Endometrial microvascular endothelial cells (primary cell): Measurements from ENCODE around the gene BMP6. TPM values are rescaled to one million over a fixed set of nuclear protein-coding genes. Genes with fewer than 3 reads are reported as not detected.
"Not testable (repeated sequence)": the region's sequence is repeated elsewhere in the genome, so short reads cannot be mapped to it uniquely, and the experiment has no call there.

Experiments used
- in situ Hi-C: cut with HindIII; loops from 2 replicates; pipeline ENCODE4 v1.10.0; 2017; ENCODE audit warnings: low sequenced_read_pairs, low pct_unique_long_range_greater_than_20kb; ENCODE audit errors: inconsistent ontology term
- total RNA-seq: library from RNA; depleted of rRNA; stranded (reverse); fragments of >200 nt; gene quantifications from one replicate; pipeline ENCODE4 v1.2.3, GENCODE V29; 2015; ENCODE audit errors: inconsistent ontology term

The BMP6 gene
- total RNA-seq, 1 donor from 2014 or later, result 66.6 TPM

DNA sequence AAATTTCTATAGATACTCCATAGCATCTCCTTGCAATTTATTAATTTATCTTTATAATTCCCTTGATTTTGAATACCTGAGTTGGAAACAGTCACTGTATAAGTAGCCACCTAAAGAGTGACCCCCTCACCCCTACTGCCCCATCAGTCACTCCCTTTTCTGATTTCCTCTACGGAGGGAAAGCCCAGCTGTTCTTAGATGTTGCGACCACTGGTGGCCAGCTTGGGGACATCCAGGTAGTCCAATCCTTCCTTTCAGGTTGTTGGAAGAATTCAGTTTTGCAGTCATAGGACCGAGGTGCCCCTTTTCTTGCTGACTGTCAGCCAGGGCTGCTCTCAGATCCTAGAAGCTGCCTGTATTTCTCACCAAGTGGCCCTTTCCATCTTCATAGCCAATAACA is 87.8 kb downstream of the BMP6 start:
- in situ Hi-C loops, result no loop called here

DNA sequence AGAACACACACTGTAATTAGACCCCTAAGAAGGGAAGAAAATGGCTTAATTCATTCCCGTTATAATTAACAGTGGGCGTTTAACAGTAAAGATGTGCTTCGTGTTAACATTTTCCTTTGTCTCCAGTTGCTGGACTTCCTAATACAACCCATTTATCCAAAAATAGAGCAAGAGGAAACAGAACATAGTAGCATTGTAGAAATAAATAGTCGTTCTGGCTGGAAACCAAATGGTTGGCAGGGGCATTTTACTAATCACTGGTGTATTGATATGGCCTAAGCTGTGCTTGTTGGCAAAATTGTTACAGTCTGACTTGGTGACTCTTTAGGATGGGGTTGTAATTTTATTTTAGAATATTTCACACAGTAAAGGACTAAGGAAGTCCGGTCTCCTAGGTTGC is 89.8 kb downstream of the BMP6 start:
- in situ Hi-C loops, result no loop called here

DNA sequence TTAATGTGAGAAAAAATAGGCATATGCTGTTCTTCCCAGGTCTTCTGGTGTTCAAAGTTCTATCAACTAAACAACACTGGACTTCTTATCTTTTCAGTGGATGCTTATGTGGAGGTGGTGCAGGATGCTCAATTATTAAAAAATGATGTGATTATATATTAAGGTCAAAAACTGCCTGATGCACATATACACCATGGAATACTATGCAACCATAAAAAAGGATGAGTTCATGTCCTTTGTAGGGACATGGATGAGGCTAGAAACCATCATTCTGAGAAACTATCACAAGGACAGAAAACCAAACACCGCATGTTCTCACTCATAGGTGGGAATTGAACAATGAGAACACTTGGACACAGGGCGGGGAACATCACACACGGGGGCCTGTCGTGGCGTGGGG is 91.3 kb downstream of the BMP6 start:
- in situ Hi-C loops, result not testable (repeated sequence)

DNA sequence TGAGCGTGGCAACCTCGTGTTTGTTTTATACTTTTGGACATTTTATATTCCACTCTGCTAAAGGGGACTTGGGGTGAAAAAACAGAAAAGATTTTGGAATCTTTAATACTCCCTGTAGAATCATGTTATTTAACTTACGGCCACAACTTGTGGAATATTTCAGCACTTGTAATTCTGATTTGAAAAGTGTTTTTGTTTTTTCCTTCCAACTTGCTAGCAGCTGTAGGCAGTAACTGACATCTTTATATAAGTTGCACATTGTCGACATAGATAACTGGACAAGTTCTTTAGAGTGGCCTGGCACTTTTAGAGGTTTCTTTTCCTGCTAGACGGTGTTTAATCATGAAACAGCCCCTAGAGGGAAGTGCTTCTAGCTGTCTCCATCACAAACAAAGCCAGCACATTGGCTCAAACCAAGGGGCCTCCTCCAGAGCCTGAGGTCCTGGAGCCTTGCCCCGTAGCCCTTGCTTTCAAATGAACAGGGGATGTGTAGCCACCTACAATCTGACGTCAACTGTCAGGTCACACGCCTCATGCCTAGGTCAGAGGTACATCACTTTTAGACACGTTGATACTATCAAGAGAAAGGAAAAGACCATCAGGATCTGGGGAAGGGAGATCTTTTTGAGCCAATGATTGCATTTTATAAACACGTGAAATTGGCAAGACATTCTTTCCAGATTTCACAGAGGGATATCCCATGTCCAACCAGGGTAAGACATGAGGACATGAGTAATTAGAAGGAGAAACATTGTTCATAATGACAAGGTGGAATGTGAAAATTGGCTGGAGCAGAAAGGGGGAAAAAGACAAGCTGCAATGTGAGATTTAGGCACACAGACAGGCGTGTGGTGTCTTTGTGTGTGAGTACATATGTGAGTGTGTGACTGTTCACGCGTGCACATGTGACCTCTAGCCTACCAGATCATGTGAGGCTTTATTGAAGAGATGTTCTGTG is 92.6 kb downstream of the BMP6 start:
- in situ Hi-C loops, result no loop called here

DNA sequence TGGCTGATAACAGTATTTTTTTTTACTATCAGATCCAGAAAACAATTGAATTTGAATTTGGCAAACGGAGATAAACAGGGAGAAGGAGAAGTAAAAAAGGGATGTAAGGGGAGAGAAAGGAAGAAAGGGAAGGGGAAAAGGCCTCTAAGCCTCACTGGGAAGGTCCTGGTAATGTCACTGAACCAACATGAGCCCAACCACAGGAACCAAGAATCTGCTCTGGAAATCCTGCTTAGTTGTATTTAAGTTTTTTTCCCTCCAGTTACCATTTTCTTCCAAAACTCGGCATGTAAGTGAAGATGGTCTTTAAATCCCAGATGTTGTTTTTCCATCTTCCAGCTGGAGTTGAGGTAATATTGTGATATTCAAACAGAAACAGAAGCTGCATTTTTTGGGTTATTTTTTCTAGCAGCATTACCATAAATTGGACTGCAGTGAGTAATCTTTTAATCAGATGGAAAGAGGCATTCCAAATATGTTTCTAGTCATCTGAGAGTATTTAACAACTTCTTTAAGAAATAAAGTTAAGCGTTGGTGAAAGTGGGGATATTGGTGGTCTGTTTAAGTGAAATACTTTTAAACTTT is 93.6 kb downstream of the BMP6 start:
- in situ Hi-C loops, result no loop called here

DNA sequence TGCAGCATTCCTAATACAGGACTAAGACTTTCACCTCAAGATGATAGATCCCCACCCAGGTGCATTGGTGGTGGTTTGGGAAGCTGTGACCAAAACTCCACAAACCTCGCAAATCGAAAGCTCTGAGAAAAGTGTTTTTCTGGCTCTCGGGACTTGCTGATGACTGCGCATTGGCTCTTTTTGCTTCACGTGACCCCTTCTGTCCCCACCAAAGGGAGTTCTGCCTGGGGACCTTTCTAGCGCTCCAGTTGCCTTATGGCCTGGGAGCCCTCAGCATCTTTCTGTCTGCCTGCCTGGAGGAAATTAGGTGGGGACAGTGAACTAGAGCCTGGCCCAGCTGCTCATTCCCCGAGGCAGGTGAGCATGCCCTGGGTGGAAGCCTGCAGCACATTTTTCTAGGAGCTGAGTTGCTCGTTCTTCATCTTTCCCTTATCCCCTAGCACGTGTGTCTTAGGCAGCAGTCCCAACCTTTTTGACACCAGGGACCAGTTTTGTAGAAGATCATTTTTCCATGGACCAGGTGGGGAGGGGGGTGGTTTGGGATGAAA is 94.5 kb downstream of the BMP6 start:
- in situ Hi-C loops, result no loop called here

DNA sequence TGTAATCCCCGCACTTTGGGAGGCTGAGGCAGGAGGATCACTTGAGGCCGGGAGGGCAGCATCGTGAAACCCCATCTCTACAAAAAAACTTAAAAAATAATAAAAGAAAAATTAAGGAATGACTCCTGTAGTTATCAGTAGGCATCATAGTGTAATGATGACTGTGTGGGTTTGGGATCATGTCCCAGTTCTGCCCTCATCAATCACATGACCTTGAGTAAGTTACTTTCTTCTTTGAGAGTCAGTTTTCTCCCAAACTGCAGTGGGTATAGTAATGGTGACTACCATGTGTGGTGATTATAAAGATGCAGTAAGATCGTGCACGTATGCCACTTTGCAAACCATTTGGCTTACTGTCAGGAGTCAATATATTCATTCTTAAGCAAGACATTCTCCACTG is 95.5 kb downstream of the BMP6 start:
- in situ Hi-C loops, result no loop called here

DNA sequence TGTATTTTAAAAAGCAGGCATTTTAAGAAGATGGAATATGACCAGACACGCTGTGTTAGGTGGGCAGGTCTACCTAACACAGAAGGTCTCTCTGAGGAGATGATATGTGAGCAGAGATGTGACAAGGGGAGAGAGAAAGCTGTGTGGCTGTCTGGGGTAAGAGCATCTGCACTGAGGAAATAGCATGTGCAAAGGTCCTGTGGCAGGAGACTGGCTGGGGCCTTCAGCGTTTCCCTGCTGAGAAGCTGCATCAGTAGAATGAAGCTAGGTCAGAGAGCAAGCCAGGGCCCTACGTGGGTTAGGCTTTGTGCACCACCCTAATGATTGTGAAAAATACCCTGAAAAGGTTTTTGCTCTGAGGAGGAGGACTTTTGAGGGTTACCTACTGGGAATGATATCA is 97.7 kb downstream of the BMP6 start:
- in situ Hi-C loops, result no loop called here

DNA sequence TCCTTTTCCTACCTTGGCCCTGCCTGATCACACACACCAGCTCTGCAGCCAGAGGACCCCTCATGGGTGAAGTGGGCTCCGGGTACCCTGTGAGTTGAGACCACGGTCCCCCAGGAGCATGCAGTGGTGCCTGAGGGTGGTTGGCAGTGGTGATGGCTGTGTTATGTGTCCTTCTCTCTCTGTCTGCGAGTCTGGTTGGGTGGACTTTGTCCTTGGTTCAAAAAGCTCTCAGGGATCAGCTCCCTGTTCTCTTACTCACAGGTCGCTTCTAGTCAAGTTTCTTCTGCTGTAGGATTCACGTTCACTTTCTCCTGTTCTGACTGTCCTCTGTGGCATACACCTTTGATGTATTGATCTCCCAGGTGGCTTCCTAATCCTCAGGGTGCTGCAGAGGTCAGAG is 100.1 kb downstream of the BMP6 start:
- in situ Hi-C loops, result no loop called here

DNA sequence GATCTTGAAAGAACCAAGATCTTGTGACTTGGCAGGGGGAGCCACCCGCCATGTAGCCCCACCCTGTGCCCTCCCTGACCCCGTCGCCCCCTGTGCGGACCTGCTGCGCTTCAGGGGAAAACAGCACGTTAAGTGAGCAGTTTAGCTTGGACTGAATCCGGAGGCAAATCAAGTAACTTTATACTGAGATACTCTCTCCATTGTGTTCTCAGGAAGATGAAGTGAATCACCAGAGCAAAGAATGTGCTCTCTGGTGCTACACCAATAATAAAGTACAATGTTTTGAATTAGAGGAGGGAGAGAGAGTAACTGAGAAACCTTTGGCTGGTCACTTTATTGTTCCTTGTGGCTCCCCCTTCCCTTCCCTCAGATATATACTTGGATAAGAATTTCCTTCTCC is 101.2 kb downstream of the BMP6 start:
- in situ Hi-C loops, result no loop called here

DNA sequence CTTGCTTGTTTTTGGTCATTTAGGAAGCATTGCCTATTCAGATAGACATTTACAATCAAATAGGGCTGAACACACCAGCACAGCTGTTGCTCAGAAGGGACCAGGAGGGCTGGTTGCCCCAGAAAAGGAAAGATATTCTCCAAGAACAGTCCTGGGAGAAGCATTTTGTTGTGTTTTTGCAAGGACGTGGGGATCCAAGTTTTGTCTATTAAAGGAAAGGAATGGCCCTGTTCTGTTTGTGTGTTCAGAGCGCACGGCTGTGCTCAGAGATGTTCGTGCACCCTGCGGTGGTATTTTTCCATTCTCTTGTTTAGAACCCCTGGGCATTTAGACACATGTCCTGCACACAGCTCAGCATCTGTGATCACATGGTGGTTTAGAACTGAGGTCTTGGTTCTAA is 102.2 kb downstream of the BMP6 start:
- in situ Hi-C loops, result no loop called here

DNA sequence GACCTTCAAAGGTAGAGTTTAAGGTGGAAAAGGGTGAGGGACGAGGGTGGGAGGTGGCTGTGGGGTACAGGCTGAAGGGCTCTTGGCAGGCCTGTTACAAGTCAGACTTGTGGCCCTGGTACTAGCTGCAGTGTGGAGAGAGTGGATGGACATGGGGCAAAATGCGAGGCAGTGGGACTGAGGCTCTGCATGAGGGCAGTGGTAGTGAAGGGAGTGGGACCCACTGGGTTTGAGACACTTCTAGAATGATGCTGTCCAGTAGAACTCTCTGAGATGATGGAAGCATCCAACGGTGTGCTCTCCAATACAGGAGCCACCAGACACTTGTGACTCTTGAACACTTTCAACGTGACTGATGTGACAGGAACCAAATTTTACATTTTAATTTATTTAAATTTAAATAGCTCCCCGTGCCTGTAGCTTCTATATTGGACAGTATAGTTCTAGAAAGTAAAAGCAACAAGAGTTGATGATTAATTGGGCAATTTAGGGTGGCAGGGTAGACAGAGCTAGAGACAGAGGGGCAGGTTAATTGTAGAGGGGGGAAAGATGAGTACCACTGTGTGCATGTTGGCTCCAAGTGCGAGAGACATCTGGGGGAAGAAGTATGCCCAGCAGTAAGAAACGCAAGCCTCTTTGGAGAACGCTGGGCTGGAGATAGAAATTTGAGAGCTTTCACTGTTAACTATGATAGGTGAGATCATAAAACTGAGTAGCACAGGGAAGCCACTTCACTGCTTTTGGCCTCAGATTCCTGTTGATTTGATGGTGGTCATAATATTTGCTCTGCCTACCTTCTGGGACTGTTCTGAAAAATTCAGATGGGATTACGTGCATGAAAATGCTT is 107.2 kb downstream of the BMP6 start:
- in situ Hi-C loops, result no loop called here

DNA sequence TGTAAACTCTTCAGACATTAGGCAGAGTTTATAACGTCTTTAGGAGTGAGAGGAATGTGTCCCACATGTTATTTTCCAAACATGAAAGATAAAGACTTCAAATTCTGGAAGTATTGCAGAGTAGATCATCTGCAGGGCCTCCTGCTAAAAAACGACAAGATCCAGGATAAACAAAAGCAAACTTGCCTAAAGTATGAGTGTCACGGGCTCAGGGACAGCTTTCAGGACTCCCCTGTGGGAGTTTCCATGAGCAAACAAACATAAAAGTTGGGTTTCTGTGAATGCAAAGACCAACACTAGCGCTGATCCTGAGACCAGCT is 107.8 kb downstream of the BMP6 start:
- in situ Hi-C loops, result no loop called here

DNA sequence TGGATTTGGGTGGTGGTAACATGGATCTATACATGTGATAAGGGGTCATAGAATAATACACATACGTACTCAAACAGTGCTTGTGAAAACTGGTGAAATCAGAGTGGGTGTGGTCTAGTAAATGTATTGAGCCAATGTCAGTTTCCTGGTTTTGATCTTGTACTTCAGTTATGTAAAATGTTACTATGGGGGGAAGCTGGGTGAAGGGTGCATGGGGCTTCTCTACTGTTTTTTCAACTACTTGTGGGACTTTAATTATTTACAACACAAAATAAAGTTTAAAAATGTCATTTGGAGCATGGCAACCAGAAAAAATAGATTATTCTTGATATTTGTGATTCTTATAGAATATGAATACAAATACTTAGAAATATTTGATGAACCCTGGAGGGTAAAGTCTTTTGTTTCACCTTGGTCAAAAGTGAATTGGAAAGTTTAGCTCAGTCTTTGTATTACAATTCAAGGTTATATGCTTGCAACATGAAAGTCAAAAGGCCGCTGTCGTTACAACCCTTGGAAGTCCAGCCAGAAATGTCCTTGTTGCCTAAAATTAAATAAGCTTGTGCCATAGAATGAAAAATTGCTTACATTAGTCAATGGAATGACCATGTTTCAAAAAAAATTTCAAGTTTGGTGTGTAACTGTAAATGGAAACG is 110.6 kb downstream of the BMP6 start:
- in situ Hi-C loops, result no loop called here

DNA sequence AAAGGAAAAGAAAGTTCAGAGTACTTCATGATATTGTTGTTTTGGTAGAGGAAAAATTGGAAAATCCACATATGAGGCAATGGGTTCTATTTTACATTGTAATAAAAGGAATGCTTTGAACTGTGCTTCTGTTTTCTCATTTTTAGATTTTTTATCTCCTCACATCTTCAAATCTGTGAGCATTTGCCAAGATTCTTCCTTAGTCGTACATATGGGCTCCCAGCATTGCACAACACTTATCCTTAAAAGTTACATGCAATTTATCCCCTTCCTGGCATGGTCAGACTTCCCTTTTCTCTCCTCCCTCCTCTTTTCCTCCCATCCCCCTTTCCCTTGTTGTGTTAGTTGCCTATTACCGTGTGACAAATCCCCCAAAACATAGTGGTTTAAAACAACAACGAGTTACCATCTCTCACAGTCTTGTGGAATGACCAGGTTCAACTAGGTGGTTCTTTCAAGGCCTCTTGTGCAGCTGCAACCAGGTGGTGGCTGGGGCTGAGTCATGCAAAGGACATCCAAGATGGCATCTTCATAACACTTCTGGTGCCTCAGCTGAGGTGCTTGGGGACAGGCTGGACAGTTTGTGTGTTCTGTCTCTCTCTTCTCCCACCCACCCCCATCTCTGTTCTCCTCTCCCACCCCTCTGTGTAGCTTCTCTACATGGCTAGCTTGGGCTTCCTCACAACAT is 116.0 kb downstream of the BMP6 start:
- in situ Hi-C loops, result no loop called here

DNA sequence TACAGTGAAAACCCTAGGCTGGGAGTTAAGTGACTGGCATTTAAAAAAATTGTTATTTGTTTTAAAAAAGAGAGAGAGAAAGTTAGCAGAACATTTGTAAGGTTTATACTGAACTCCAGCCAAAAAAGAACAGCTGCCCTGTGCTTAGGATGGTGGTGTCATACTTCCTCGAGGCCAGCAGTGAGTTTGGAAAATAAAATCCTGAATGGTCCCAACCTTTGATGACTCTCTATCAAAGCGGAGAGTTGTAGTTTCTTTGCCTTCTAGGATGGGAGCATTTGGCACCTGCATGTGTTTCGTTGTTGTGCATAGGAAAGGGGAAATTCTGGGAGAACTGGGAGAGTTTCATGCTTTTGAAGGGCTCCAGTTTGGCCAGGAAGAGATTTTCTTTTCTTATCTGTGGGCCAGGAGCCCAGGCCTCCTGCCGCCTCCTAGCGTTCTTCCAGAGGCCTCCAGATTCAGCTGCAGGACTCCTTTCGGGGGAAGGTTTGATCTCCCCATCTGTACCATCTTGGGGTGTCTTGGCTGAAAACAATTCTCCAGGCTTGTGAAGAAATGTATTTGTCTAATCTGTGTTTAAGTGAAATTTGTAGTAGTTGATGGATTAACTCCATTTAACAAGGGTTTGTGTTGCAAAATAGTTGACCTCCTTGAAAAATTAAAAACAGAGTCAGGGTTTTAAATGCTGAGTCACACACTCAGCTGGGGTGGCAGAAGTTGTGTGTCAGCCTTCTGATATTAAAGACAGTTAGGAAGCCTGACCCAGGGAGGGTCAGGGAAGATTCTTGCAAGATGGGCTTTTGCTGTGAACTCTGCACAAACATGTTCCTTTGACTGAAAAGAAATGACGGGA is 121.3 kb downstream of the BMP6 start:
- in situ Hi-C loops, result no loop called here

DNA sequence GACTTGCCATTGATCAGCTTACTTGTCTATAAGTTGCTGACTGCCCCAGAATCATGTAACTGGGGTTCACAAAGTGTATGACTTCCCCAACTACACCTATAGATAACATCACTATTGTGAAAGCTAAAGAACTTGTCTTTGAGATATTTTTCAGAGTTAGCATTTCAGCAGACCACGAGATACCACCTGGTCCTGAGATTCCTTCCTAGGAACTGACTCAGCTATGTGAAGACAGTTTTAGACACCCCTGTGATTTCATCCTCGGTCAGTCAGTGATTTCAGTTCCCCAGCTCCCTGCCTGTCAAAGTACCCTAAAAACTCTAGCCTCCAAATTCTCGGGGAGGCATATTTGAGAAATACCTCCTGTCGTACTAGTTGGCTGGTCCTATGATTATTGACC is 122.3 kb downstream of the BMP6 start:
- in situ Hi-C loops, result no loop called here

DNA sequence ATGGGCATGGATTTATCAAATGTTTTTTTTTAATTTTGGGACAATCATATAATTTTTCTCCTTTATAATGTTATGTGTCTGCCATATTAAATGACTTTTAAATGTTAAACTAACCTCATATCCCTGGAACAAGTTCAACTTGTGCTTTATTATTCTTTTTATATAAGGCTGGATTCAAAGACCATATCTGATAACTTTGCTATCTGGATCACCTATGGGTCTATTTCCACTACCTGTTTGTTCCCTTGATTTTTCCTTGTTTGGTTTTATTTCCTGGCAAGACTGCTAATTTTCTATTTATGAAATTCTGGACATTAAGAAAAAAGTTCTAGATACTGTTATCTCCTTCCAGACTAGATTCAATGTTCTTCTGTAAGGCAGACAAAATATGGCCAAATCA is 125.9 kb downstream of the BMP6 start:
- in situ Hi-C loops, result no loop called here
